A549 (cell line): ENCODE data around the gene GATC. TPM values are rescaled to one million over a fixed set of nuclear protein-coding genes. Genes with fewer than 3 reads are reported as not detected.
"Not testable (repeated sequence)": the region's sequence is repeated elsewhere in the genome, so short reads cannot be mapped to it uniquely, and the experiment has no call there.

Experiments
- ATAC-seq, 2 experiments: fragments of 200-7000 bp in 1 of 2; fragments of >200 bp in 1 of 2; cut with Nextera tagmentation in 1 of 2; cut with Tn5 transposase in 1 of 2; 3 replicates each; pipeline versions ENCODE4 v1.8.0 to v1.9.1; 2018 to 2020; ENCODE audit warnings: mild to moderate bottlenecking in 1 of 2, moderate library complexity in 1 of 2
- CTCF ChIA-PET: fragments of 300-600 bp; sonication (Branson Sonifier 250); formaldehyde crosslinking; extraction: SDS; loops from one replicate; lab custom pipeline; 2021; ENCODE audit warnings: antibody characterized with exemption, inconsistent platforms; lab: Yijun Ruan, JAX
- POLR2A ChIA-PET: fragments of 350-600 bp; formaldehyde crosslinking; extraction: SDS; loops from one replicate; lab custom pipeline; 2021; ENCODE audit warnings: antibody characterized with exemption, inconsistent platforms; lab: Yijun Ruan, JAX
- DNase-seq, 2 experiments: peaks; one replicate each; pipeline versions ENCODE4 v3.0.0 to v3.0.0-alpha.2; 2011 to 2016; ENCODE audit warnings: low read depth in 1 of 2, low spot score in 1 of 2
- FAIRE-seq: peaks from 2 replicates; lab custom pipeline; 2011; peaks lifted over from hg19 to GRCh38; lab: Jason Lieb, UNC
- H3K27ac ChIP-seq, 2 experiments: fragments of >200 bp; sonication (Bioruptor Twin); formaldehyde crosslinking; 3 replicates each; pipeline ENCODE4 v1.5.1; 2016 to 2017
- H3K4me1 ChIP-seq: fragments of >200 bp; sonication (Bioruptor Twin); formaldehyde crosslinking; 3 replicates; pipeline ENCODE4 v1.6.1; 2016
- H3K4me2 ChIP-seq: fragments of >200 bp; sonication (Bioruptor Twin); formaldehyde crosslinking; 3 replicates; pipeline ENCODE4 v1.6.1; 2016
- H3K4me3 ChIP-seq: fragments of >200 bp; sonication (Bioruptor Twin); formaldehyde crosslinking; 3 replicates; pipeline ENCODE4 v1.5.1; 2016
- H3K9me3 ChIP-seq: fragments of >200 bp; sonication (Bioruptor Twin); formaldehyde crosslinking; 3 replicates; pipeline ENCODE4 v1.6.1; 2016
- BHLHE40 ChIP-seq: IDR thresholded peaks from 2 replicates; pipeline ENCODE4 v1.6.1; 2012; ENCODE audit warnings: low read depth, low read length, inconsistent platforms
- CEBPB ChIP-seq, 2 experiments: fragments of >200 bp in 1 of 2; sonication (Bioruptor Twin) in 1 of 2; formaldehyde crosslinking in 1 of 2; IDR thresholded peaks; 2 replicates each; pipeline ENCODE4 v1.6.1; 2012 to 2016
- CHD4 ChIP-seq: fragments of 200-600 bp; sonication (generic); IDR thresholded peaks from 2 replicates; pipeline ENCODE4 v1.6.1; 2016; ENCODE audit warnings: antibody characterized with exemption, mild to moderate bottlenecking, borderline replicate concordance
- CTCF ChIP-seq: fragments of >200 bp; sonication (Bioruptor Twin); formaldehyde crosslinking; IDR thresholded peaks from 3 replicates; pipeline ENCODE4 v1.5.1; 2016
- ESRRA ChIP-seq: fragments of 150-350 bp; IDR thresholded peaks from 2 replicates; pipeline ENCODE4 v1.6.1; 2014; ENCODE audit warnings: mild to moderate bottlenecking, low read length, borderline replicate concordance
- HDAC2 ChIP-seq: fragments of 200-600 bp; sonication (generic); IDR thresholded peaks from 2 replicates; pipeline ENCODE4 v1.6.1; 2016
- HEYL ChIP-seq: fragments of 250-450 bp; sonication (Bioruptor Pico); IDR thresholded peaks from 2 replicates; pipeline ENCODE4 v1.8.0; 2021; ENCODE audit warnings: mild to moderate bottlenecking, moderate library complexity
- KDM5A ChIP-seq: fragments of 200-600 bp; sonication (generic); IDR thresholded peaks from 2 replicates; pipeline ENCODE4 v1.6.1; 2016; ENCODE audit warnings: antibody characterized with exemption, mild to moderate bottlenecking
- MAZ ChIP-seq: fragments of 150-350 bp; IDR thresholded peaks from 2 replicates; pipeline ENCODE4 v1.6.1; 2014; ENCODE audit warnings: antibody characterized with exemption, low read depth, low read length, borderline replicate concordance
- NFE2L2 ChIP-seq: fragments of 150-350 bp; conservative IDR thresholded peaks from 2 replicates; pipeline ENCODE4 v1.6.1; 2014; ENCODE audit warnings: low read length
- PHF8 ChIP-seq: fragments of 200-600 bp; sonication (generic); IDR thresholded peaks from 2 replicates; pipeline ENCODE4 v1.6.1; 2016; ENCODE audit warnings: low read depth, mild to moderate bottlenecking, antibody characterized with exemption, moderate library complexity, borderline replicate concordance
- RAD21 ChIP-seq, 2 experiments: fragments of >200 bp in 1 of 2; sonication (Bioruptor Twin) in 1 of 2; formaldehyde crosslinking in 1 of 2; IDR thresholded peaks in 1 of 2; conservative IDR thresholded peaks in 1 of 2; 2 replicates in 1 of 2; 3 replicates in 1 of 2; pipeline ENCODE4 v1.6.1; 2012 to 2018; ENCODE audit warnings: inconsistent platforms in 1 of 2
- SMC3 ChIP-seq: fragments of >200 bp; sonication (Bioruptor Twin); formaldehyde crosslinking; IDR thresholded peaks from 3 replicates; pipeline ENCODE4 v1.6.1; 2018; ENCODE audit warnings: inconsistent platforms
- ZC3H11A ChIP-seq: fragments of 450-650 bp; IDR thresholded peaks from 2 replicates; pipeline ENCODE4 v1.6.1; 2014; ENCODE audit warnings: antibody characterized with exemption, mild to moderate bottlenecking
- WGBS: methylation state at CpG from one replicate; pipeline ENCODE4 v1.1.6; 2017; ENCODE audit errors: missing lambda C conversion rate; 5-methylcytosine and 5-hydroxymethylcytosine counted together
- polyA plus RNA-seq, 4 experiments: library from polyadenylated mRNA; depleted of rRNA in 3 of 4; stranded (reverse); fragments of >200 nt; fragmentation: RNase III in 1 of 4; extraction: RNeasy Plus Mini Kit Qiagen cat#74134 plus additional on column Dnase treatment in 1 of 4; gene quantifications; 2 replicates in 3 of 4; 3 replicates in 1 of 4; pipeline ENCODE4 v1.2.3, GENCODE V29; 2011 to 2017

The GATC gene
- polyA plus RNA-seq, 2 of the 4 experiments (the other 2 are of a cell fraction), result 22.5 to 40.6 TPM

DNA sequence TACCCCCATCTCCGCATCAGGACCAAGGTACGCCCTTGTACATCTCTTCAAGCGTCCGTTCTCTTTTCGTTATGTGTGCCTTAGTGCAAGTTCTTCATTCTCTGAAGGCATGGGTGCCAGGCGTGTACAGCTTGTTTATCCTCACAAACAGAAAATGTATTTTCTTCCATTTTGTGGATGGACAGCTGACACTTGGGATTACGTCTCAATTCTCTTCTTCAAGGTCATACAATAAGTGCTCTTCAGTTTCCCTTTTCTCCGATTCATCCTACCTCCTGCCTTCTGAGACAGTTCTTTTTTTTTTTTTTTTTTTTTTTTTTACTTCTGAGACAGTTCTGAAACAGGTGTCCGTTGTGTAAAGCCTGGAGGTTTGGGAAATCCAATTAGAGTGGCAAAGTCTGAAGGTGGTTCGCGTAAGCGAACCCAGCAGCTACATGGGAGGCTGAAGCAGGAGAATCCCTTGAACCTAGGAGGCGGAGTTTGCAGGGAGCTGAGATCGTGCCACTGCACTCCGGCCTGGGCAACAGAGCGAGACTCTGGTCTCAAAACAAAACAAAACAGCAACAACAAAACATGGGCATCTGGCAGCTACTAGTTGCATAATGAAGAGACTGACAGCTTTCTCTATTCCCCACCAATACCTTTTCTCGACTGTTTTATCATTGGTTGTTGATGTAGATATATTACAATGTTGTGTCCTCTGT lies 7.6 kb upstream of the GATC start:
- ChIA-PET CTCF (interaction anchor here (0.9 to 10.1 kb wide), 15 partner anchors 9 to 238 kb away, joined by 3 to 99 read pairs (median 4); partner anchors contain the start of genes RPLP0 and SRSF9), POLR2A (interaction anchor here (0.6 to 1.3 kb wide), 2 partner anchors 50 to 147 kb away, joined by 4 to 10 read pairs; partner anchors contain the start of gene RNU4-2)
- TF ChIP-seq PHF8 (0 out of 2 replicates have a peak, but pooled peaks have one; percentile 3), BHLHE40 (no peak), CHD4 (no peak)
- Histone ChIP-seq H3K9me3 (no peaks in the 10 kb centered on the region), H3K4me2 (peak overlapping the region; percentile 90), H3K4me3 (peak overlapping the region; percentile 79), H3K27ac (peak overlapping the region; percentile 71 to 91), H3K4me1 (peaks cover 14% of the 10 kb centered on the region)
- FAIRE-seq (no peak), DNase-seq (no peak), ATAC-seq (peak; percentile 2 to 11; a peak in 3 of 6 replicates)
- WGBS, result 37% methylated on average over 17 of the region's 17 CpGs

GRCh38 chr12:120439646-120440247 lies 6.5 kb upstream of the GATC start:
- peaks cover 15% of the 10 kb centered on the region for H3K4me1 ChIP-seq
- ChIA-PET CTCF (interaction anchor here (0.7 to 10.1 kb wide), 19 partner anchors 8 to 205 kb away, joined by 3 to 99 read pairs (median 3); partner anchors contain the start of genes COQ5, DYNLL1 and SRSF9), POLR2A (no interaction called here)
- H3K27ac ChIP-seq, result no peak overlapping the region
- peak overlapping the region; percentile 90 for H3K4me2 ChIP-seq
- peak; percentile 48; the same call in 2 of the 3 replicates for TF ChIP-seq SMC3
- TF ChIP-seq MAZ, result 0 out of 2 replicates have a peak, but pooled peaks have one; percentile 51
- TF ChIP-seq HEYL, result no peak
- TF ChIP-seq HDAC2, result no peak
- no peak for TF ChIP-seq KDM5A
- peak; percentile 81 for TF ChIP-seq CTCF
- TF ChIP-seq RAD21 (conservative IDR thresholded peaks at IDR 0.05 in 1 of 2, IDR thresholded peaks at IDR 0.05 in 1 of 2), result peak; percentile 42 to 54; a peak in 4 of 5 replicates
- peak; percentile 63 to 85; a peak in 3 of 4 replicates for TF ChIP-seq CEBPB (IDR thresholded peaks at IDR 0.05)
- H3K9me3 ChIP-seq, result no peaks in the 10 kb centered on the region
- 11% methylated on average over 6 of the region's 6 CpGs for WGBS
- no peak overlapping the region for H3K4me3 ChIP-seq
- peak; percentile 53 to 65; a peak in 5 of 6 replicates for ATAC-seq
- peak; percentile 78 to 90 for DNase-seq
- FAIRE-seq, result no peak

DNA sequence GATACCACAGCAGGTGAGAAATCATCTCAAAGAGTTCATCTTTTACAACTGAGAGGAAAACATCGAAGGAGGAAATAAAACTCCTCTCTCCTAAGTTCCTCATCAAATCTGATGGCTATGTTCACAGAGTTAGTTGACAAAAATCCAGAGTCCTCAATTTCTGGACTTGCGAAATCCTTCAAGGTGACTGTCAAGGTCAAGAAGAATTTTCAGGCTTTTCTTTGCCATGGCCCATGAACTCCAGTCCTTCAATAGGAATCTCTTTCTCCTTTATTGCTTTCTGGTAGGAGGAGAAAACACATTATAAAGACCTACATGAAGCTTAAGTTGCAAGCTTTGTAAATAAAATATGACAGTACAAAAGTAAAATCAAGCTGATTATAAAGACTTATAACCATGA lies 1.6 kb upstream of the GATC start:
- POLR2A ChIA-PET, result no interaction called here
- FAIRE-seq (no peak), ATAC-seq (no peak), DNase-seq (no peak)
- Histone ChIP-seq H3K4me3 (peak overlapping the region; percentile 84; the same call in 2 of the 3 replicates), H3K4me2 (peak overlapping the region; percentile 82), H3K4me1 (peaks cover 20% of the 10 kb centered on the region), H3K9me3 (no peaks in the 10 kb centered on the region), H3K27ac (no peak overlapping the region)
- CTCF ChIA-PET, result interaction anchor here (0.8 to 10.1 kb wide), 4 partner anchors 9 to 88 kb away, joined by 4 to 99 read pairs (median 4); partner anchors contain the start of gene SRSF9
- TF ChIP-seq ESRRA, result peak; percentile 79; the same call in 1 of the 2 replicates
- TF ChIP-seq CEBPB (IDR thresholded peaks at IDR 0.05), result peak in 1 of 2 experiments; percentile 48; a peak in 1 of 4 replicates
- TF ChIP-seq ZC3H11A, result no peak
- TF ChIP-seq NFE2L2, result no peak
- WGBS, result 82% methylated on average over 2 of the region's 2 CpGs

DNA sequence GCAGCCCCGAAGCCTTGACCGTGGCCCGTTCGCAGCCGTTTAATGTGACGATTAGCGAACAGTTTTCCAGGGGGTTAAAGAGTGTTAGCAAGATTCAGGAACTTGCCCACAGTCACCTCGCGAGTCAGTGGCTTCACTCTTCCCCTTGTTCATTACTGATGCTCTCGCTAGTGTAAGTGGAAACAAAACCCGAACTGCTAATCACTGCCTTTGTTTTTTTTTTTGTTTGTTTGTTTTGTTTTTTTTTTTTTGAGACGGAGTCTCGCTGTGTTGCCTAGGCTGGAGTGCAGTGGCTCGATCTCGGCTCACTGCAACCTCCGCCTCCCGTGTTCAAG lies 567 bp downstream of the GATC start:
- H3K4me1 ChIP-seq, result peaks cover 17% of the 10 kb centered on the region
- CTCF ChIA-PET, result interaction anchor here (0.7 to 2.5 kb wide), 7 partner anchors 8 to 90 kb away, joined by 3 to 12 read pairs (median 4); no protein-coding TSS in a partner anchor
- H3K9me3 ChIP-seq, POLR2A ChIA-PET, ATAC-seq, DNase-seq, FAIRE-seq: not testable (repeated sequence)
- WGBS, result 9% methylated on average over 17 of the region's 17 CpGs
- H3K4me2 ChIP-seq, result peak overlapping the region; percentile 90
- peak overlapping the region; percentile 93 to 97 for H3K27ac ChIP-seq
- peak overlapping the region; percentile 84 for H3K4me3 ChIP-seq
